Measurements from ENCODE around the gene PEPD.

Gene PEPD

GRCh38 chr19:33373453-33374235, 147.9 kb downstream of the PEPD start, which contains the start of gene CEBPG:
TSS of gene CEBPG (plus strand) at chr19:33373709. CDS start at chr19:33379240, 5,531 bp downstream.
- H3K27ac ChIP-seq (replicated peaks): peak within 1 kb of the TSS; percentile 95
- TF ChIP-seq, protein P1, sequence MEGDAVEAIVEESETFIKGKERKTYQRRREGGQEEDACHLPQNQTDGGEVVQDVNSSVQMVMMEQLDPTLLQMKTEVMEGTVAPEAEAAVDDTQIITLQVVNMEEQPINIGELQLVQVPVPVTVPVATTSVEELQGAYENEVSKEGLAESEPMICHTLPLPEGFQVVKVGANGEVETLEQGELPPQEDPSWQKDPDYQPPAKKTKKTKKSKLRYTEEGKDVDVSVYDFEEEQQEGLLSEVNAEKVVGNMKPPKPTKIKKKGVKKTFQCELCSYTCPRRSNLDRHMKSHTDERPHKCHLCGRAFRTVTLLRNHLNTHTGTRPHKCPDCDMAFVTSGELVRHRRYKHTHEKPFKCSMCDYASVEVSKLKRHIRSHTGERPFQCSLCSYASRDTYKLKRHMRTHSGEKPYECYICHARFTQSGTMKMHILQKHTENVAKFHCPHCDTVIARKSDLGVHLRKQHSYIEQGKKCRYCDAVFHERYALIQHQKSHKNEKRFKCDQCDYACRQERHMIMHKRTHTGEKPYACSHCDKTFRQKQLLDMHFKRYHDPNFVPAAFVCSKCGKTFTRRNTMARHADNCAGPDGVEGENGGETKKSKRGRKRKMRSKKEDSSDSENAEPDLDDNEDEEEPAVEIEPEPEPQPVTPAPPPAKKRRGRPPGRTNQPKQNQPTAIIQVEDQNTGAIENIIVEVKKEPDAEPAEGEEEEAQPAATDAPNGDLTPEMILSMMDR (IDR thresholded peaks at IDR 0.05; ENCODE audit: insufficient read depth, low read length): no peak
- TF ChIP-seq POLR2AphosphoS5 (IDR thresholded peaks at IDR 0.05; ENCODE audit: low read depth): peak; percentile 73
- peak; percentile 91 to 93 for DNase-seq (ENCODE audit: low read depth in 1 of 2, low spot score in 1 of 2)
- no peaks in the 10 kb centered on the region for H3K27me3 ChIP-seq (ENCODE audit: insufficient read depth, poor library complexity, severe bottlenecking)
- H3K4me3 ChIP-seq (replicated peaks; ENCODE audit: insufficient read depth, low read length): peak within 1 kb of the TSS; percentile 79

GRCh38 chr19:33370783-33371182, 150.8 kb downstream of the PEPD start:
- H3K27me3 ChIP-seq (ENCODE audit: insufficient read depth, poor library complexity, severe bottlenecking): no peaks in the 10 kb centered on the region
- no peak for TF ChIP-seq POLR2AphosphoS5 (IDR thresholded peaks at IDR 0.05; ENCODE audit: low read depth)
- TF ChIP-seq GABPA (IDR thresholded peaks at IDR 0.05; ENCODE audit: low read depth): no peak
- TF ChIP-seq, protein P1 (IDR thresholded peaks at IDR 0.05; ENCODE audit: insufficient read depth, low read length): no peak
- TF ChIP-seq SPI1 (IDR thresholded peaks at IDR 0.05; ENCODE audit: borderline replicate concordance, low read depth): no peak
- no peak for TF ChIP-seq REST (IDR thresholded peaks at IDR 0.05; ENCODE audit: insufficient replicate concordance, low read depth)
- no peak overlapping the region for H3K27ac ChIP-seq (replicated peaks)
- no peak for DNase-seq (ENCODE audit: low read depth in 1 of 2, low spot score in 1 of 2)
- H3K4me3 ChIP-seq (replicated peaks; ENCODE audit: insufficient read depth, low read length): no peak overlapping the region

DNA sequence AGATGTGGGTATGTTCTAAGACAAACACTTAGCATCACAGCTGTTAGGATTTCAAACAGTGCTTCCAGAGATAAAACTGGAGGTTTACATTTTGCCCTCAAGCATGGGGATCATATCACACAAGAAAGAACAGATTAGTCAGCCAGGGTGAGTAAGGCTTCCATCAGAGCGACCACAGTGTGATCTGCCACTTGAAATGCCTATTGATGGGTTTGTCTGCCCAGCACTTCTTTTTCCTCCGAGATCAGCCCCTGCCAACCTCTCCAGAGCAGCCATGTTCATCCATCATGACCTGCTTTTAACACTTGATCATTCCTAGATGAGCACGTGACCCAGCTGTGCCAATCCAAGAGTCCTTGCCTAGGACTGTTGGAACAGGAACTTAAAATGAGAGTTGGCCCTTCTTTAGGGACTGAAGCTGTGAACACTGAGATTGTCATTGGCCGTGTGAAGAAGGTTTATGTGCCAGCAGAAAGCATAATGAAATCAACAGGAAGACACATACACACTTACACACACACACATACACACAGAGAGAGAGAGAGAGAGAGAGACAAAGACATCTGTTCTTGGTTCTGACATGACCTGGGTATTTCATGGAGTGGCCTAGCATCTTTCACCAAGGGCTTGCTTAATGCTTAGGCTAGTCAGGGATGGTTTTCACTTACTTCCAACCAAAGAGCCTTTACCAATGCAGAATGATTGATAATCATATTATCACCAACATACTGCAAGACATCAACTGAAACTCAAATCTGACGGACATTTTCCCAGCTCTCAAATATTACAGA, 153.3 kb downstream of the PEPD start:
- DNase-seq (ENCODE audit: low read depth in 1 of 2, low spot score in 1 of 2): no peak
- H3K27ac ChIP-seq (replicated peaks): no peak overlapping the region
- TF ChIP-seq REST (IDR thresholded peaks at IDR 0.05; ENCODE audit: insufficient replicate concordance, low read depth) (no peak), POLR2AphosphoS5 (IDR thresholded peaks at IDR 0.05; ENCODE audit: low read depth) (no peak), GABPA (IDR thresholded peaks at IDR 0.05; ENCODE audit: low read depth) (no peak), SPI1 (IDR thresholded peaks at IDR 0.05; ENCODE audit: borderline replicate concordance, low read depth) (no peak)
- TF ChIP-seq, protein P1 (IDR thresholded peaks at IDR 0.05; ENCODE audit: insufficient read depth, low read length): no peak
- H3K27me3 ChIP-seq (ENCODE audit: insufficient read depth, poor library complexity, severe bottlenecking): no peaks in the 10 kb centered on the region
- H3K4me3 ChIP-seq (replicated peaks; ENCODE audit: insufficient read depth, low read length): no peak overlapping the region

Data from HL-60 (cell line).